H1 (cell line): ENCODE measurements around the gene CACNA2D3.

Experiments used
- EZH2 ChIP-seq: fragments of 200-600 bp; sonication (generic); IDR thresholded peaks from 2 replicates; pipeline ENCODE4 v1.7.1; 2012; ENCODE audit warnings: low read depth, mild to moderate bottlenecking, moderate library complexity, low read length, inconsistent platforms; ENCODE audit not compliant: severe bottlenecking
- TF ChIP-seq, protein P1 (sequence below), 3 experiments: IDR thresholded peaks; 1 replicate in 2 of 3; 2 replicates in 1 of 3; pipeline versions ENCODE4 v1.5.1 to v1.6.1; 2011; ENCODE audit warnings: low read length in 3 of 3, mild to moderate bottlenecking in 3 of 3, inconsistent platforms in 2 of 3, low read depth in 1 of 3, moderate library complexity in 1 of 3; ENCODE audit not compliant: insufficient read depth in 1 of 3; ENCODE audit errors: control extremely low read depth in 1 of 3

DNA sequence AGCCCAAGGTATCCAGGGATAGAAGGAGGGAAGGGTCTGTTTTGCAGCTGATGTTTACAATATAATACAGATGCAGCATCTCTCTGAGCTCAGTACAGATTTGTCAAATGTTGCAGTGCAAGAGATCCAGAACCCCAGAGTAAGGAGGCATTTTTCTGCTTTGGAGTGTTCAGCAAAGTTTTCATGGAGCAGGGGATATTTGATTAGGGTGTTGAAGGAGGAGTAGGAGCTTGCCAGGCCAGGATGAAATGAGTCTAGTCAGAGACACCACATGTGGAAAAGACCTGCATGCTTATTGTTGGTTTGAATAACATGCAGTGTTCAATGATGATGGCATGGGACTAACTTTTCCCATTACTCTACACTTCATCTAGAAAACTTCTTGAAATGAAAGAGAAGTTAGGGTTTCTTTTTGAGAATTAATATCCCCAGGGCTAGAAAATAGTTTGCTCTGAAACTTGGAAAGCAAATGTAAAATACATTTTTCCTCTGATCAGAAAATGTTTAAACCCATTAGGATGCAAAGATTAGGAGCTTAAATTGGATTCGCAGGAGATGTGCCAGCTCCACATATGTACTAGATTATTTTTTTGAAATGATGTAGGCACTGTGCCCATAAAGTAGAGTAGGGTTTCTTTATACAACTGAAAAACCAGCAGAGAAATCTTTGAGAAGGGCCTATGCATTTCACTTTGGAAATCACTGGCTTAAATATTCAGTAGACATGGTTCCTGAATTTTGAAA, 243.8 kb downstream of the CACNA2D3 start:
- no peak for TF ChIP-seq EZH2
- TF ChIP-seq, protein P1, sequence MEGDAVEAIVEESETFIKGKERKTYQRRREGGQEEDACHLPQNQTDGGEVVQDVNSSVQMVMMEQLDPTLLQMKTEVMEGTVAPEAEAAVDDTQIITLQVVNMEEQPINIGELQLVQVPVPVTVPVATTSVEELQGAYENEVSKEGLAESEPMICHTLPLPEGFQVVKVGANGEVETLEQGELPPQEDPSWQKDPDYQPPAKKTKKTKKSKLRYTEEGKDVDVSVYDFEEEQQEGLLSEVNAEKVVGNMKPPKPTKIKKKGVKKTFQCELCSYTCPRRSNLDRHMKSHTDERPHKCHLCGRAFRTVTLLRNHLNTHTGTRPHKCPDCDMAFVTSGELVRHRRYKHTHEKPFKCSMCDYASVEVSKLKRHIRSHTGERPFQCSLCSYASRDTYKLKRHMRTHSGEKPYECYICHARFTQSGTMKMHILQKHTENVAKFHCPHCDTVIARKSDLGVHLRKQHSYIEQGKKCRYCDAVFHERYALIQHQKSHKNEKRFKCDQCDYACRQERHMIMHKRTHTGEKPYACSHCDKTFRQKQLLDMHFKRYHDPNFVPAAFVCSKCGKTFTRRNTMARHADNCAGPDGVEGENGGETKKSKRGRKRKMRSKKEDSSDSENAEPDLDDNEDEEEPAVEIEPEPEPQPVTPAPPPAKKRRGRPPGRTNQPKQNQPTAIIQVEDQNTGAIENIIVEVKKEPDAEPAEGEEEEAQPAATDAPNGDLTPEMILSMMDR (IDR thresholded peaks at IDR 0.05; ENCODE audit: control extremely low read depth in 1 of 3, insufficient read depth in 1 of 3, low read depth in 1 of 3, low read length in 3 of 3), result no peak
